ENCODE data around the gene SS18L1. TPM values are rescaled to one million over a fixed set of nuclear protein-coding genes. Genes with fewer than 3 reads are reported as not detected.

Gene SS18L1
- total and polyA plus RNA-seq, 2 experiments from 2014 or later: 6.5 to 32.6 TPM

DNA sequence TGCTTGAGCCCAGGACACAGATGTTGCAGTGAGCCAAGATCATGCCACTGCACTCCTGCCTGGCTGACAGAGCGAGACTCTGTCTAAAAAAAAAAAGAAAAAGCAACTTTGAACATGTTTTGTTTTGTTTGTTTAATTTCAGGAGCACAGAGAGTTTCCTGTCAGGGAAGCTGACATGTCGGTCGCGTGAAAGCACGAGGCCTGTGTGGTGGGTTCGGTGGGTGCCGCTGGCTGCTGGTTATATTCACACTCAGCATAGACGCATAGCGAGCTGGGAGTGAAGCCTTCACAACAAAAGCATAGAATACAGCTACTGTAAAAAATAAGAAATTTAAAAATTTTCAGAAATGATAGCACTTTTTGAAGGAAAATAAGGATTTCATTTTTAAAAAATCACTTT, 53.7 kb downstream of the SS18L1 start:
- Histone ChIP-seq H4K20me1 (replicated peaks; ENCODE audit: insufficient read depth) (no peaks in the 10 kb centered on the region), H3K4me2 (no peak overlapping the region), H3K27ac (ENCODE audit: low read depth) (no peak overlapping the region), H3K9me2 (ENCODE audit: insufficient read depth) (no peaks in the 10 kb centered on the region), H2AFZ (no peak overlapping the region), H3K4me3 (no peak overlapping the region), H3F3A (replicated peaks; ENCODE audit: low read depth) (no peaks in the 10 kb centered on the region), H3K36me3 (ENCODE audit: insufficient read depth) (no peaks in the 10 kb centered on the region; the same call in none of the 2 replicates), H3K79me2 (replicated peaks; ENCODE audit: insufficient read depth) (no peaks in the 10 kb centered on the region), H3K4me1 (ENCODE audit: insufficient read depth) (no peaks in the 10 kb centered on the region), H3K27me3 (ENCODE audit: insufficient read depth) (no peaks in the 10 kb centered on the region)
- no peak overlapping the region for H3K27ac Mint-ChIP-seq
- no peak overlapping the region for H3K4me3 Mint-ChIP-seq
- H3K27me3 Mint-ChIP-seq (ENCODE audit: insufficient read depth, low read depth, poor library complexity): peaks cover 4% of the 10 kb centered on the region
- H3K9me3 Mint-ChIP-seq: no peaks in the 10 kb centered on the region
- H3K36me3 Mint-ChIP-seq (ENCODE audit: low read depth): peaks cover 42% of the 10 kb centered on the region
- ATAC-seq (no peak), DNase-seq (ENCODE audit: low spot score) (no peak)
- no peaks in the 10 kb centered on the region for H3K4me1 Mint-ChIP-seq
- no peak for TF ChIP-seq CREB1 (CRISPR knock-in tag; IDR thresholded peaks at IDR 0.05; ENCODE audit: low read depth)
- TF ChIP-seq, protein P1, sequence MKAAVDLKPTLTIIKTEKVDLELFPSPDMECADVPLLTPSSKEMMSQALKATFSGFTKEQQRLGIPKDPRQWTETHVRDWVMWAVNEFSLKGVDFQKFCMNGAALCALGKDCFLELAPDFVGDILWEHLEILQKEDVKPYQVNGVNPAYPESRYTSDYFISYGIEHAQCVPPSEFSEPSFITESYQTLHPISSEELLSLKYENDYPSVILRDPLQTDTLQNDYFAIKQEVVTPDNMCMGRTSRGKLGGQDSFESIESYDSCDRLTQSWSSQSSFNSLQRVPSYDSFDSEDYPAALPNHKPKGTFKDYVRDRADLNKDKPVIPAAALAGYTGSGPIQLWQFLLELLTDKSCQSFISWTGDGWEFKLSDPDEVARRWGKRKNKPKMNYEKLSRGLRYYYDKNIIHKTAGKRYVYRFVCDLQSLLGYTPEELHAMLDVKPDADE (IDR thresholded peaks at IDR 0.05): no peak
- TF ChIP-seq ZNF114 (CRISPR knock-in tag; IDR thresholded peaks at IDR 0.05): no peak
- TF ChIP-seq NANOG (IDR thresholded peaks at IDR 0.05; ENCODE audit: borderline replicate concordance): no peak
- no peak for TF ChIP-seq STAT1 (IDR thresholded peaks at IDR 0.05; ENCODE audit: unreplicated experiment)
- no peak for TF ChIP-seq JUNB (IDR thresholded peaks at IDR 0.05; ENCODE audit: unreplicated experiment)
- TF ChIP-seq ZNF331 (CRISPR knock-in tag; IDR thresholded peaks at IDR 0.05; ENCODE audit: low read depth): no peak
- TF ChIP-seq, protein P2, sequence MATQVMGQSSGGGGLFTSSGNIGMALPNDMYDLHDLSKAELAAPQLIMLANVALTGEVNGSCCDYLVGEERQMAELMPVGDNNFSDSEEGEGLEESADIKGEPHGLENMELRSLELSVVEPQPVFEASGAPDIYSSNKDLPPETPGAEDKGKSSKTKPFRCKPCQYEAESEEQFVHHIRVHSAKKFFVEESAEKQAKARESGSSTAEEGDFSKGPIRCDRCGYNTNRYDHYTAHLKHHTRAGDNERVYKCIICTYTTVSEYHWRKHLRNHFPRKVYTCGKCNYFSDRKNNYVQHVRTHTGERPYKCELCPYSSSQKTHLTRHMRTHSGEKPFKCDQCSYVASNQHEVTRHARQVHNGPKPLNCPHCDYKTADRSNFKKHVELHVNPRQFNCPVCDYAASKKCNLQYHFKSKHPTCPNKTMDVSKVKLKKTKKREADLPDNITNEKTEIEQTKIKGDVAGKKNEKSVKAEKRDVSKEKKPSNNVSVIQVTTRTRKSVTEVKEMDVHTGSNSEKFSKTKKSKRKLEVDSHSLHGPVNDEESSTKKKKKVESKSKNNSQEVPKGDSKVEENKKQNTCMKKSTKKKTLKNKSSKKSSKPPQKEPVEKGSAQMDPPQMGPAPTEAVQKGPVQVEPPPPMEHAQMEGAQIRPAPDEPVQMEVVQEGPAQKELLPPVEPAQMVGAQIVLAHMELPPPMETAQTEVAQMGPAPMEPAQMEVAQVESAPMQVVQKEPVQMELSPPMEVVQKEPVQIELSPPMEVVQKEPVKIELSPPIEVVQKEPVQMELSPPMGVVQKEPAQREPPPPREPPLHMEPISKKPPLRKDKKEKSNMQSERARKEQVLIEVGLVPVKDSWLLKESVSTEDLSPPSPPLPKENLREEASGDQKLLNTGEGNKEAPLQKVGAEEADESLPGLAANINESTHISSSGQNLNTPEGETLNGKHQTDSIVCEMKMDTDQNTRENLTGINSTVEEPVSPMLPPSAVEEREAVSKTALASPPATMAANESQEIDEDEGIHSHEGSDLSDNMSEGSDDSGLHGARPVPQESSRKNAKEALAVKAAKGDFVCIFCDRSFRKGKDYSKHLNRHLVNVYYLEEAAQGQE (IDR thresholded peaks at IDR 0.05; ENCODE audit: unreplicated experiment): no peak
- no peak for TF ChIP-seq POLR2AphosphoS5 (IDR thresholded peaks at IDR 0.05; ENCODE audit: low read depth)

DNA sequence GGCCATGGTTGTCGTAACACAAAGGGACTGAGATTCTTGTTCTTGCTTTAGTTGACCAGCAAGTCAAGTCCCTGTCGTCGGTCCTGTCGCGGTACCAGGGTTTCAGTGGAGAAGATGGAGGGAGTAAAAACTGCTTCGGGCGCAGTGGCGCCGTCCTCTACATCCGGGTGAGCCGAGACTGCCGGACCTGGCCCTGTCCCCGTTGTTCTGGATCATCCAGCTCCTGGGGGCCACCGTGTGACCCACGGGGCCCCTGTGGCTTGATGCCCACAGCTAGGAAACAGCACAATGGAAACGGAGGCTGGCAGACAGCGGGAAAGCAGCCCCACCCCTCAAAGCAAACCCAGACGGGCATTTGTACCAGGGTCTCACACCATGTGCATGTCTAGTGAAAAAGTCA, 54.2 kb downstream of the SS18L1 start:
- H3K27me3 ChIP-seq (ENCODE audit: insufficient read depth): no peaks in the 10 kb centered on the region
- H3K27ac ChIP-seq (ENCODE audit: low read depth): no peak overlapping the region
- peaks cover 43% of the 10 kb centered on the region for H3K36me3 Mint-ChIP-seq (ENCODE audit: low read depth)
- ATAC-seq: no peak
- no peak for DNase-seq (ENCODE audit: low spot score)
- no peaks in the 10 kb centered on the region for H3K4me1 Mint-ChIP-seq
- no peak overlapping the region for H3K4me3 ChIP-seq
- H3K36me3 ChIP-seq (ENCODE audit: insufficient read depth): no peaks in the 10 kb centered on the region; the same call in none of the 2 replicates
- H3K4me2 ChIP-seq: no peak overlapping the region
- H3K9me3 Mint-ChIP-seq: no peaks in the 10 kb centered on the region
- H2AFZ ChIP-seq: no peak overlapping the region
- no peaks in the 10 kb centered on the region for H4K20me1 ChIP-seq (replicated peaks; ENCODE audit: insufficient read depth)
- no peaks in the 10 kb centered on the region for H3K79me2 ChIP-seq (replicated peaks; ENCODE audit: insufficient read depth)
- H3K4me3 Mint-ChIP-seq: no peak overlapping the region
- H3K9me2 ChIP-seq (ENCODE audit: insufficient read depth): no peaks in the 10 kb centered on the region
- H3F3A ChIP-seq (replicated peaks; ENCODE audit: low read depth): no peaks in the 10 kb centered on the region
- peaks cover 4% of the 10 kb centered on the region for H3K27me3 Mint-ChIP-seq (ENCODE audit: insufficient read depth, low read depth, poor library complexity)
- no peak overlapping the region for H3K27ac Mint-ChIP-seq
- H3K4me1 ChIP-seq (ENCODE audit: insufficient read depth): no peaks in the 10 kb centered on the region
- TF ChIP-seq, protein P3, sequence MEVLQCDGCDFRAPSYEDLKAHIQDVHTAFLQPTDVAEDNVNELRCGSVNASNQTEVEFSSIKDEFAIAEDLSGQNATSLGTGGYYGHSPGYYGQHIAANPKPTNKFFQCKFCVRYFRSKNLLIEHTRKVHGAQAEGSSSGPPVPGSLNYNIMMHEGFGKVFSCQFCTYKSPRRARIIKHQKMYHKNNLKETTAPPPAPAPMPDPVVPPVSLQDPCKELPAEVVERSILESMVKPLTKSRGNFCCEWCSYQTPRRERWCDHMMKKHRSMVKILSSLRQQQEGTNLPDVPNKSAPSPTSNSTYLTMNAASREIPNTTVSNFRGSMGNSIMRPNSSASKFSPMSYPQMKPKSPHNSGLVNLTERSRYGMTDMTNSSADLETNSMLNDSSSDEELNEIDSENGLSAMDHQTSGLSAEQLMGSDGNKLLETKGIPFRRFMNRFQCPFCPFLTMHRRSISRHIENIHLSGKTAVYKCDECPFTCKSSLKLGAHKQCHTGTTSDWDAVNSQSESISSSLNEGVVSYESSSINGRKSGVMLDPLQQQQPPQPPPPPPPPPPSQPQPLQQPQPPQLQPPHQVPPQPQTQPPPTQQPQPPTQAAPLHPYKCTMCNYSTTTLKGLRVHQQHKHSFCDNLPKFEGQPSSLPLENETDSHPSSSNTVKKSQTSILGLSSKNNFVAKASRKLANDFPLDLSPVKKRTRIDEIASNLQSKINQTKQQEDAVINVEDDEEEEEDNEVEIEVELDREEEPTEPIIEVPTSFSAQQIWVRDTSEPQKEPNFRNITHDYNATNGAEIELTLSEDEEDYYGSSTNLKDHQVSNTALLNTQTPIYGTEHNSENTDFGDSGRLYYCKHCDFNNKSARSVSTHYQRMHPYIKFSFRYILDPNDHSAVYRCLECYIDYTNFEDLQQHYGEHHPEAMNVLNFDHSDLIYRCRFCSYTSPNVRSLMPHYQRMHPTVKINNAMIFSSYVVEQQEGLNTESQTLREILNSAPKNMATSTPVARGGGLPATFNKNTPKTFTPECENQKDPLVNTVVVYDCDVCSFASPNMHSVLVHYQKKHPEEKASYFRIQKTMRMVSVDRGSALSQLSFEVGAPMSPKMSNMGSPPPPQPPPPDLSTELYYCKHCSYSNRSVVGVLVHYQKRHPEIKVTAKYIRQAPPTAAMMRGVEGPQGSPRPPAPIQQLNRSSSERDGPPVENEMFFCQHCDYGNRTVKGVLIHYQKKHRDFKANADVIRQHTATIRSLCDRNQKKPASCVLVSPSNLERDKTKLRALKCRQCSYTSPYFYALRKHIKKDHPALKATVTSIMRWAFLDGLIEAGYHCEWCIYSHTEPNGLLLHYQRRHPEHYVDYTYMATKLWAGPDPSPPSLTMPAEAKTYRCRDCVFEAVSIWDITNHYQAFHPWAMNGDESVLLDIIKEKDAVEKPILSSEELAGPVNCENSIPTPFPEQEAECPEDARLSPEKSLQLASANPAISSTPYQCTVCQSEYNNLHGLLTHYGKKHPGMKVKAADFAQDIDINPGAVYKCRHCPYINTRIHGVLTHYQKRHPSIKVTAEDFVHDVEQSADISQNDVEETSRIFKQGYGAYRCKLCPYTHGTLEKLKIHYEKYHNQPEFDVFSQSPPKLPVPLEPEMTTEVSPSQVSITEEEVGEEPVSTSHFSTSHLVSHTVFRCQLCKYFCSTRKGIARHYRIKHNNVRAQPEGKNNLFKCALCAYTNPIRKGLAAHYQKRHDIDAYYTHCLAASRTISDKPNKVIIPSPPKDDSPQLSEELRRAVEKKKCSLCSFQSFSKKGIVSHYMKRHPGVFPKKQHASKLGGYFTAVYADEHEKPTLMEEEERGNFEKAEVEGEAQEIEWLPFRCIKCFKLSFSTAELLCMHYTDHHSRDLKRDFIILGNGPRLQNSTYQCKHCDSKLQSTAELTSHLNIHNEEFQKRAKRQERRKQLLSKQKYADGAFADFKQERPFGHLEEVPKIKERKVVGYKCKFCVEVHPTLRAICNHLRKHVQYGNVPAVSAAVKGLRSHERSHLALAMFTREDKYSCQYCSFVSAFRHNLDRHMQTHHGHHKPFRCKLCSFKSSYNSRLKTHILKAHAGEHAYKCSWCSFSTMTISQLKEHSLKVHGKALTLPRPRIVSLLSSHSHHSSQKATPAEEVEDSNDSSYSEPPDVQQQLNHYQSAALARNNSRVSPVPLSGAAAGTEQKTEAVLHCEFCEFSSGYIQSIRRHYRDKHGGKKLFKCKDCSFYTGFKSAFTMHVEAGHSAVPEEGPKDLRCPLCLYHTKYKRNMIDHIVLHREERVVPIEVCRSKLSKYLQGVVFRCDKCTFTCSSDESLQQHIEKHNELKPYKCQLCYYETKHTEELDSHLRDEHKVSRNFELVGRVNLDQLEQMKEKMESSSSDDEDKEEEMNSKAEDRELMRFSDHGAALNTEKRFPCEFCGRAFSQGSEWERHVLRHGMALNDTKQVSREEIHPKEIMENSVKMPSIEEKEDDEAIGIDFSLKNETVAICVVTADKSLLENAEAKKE (CRISPR knock-in tag; IDR thresholded peaks at IDR 0.05): no peak
- no peak for TF ChIP-seq CREB1 (CRISPR knock-in tag; IDR thresholded peaks at IDR 0.05; ENCODE audit: low read depth)
- TF ChIP-seq, protein P1 (IDR thresholded peaks at IDR 0.05): no peak
- TF ChIP-seq JUNB (IDR thresholded peaks at IDR 0.05; ENCODE audit: unreplicated experiment): no peak
- no peak for TF ChIP-seq POLR2AphosphoS5 (IDR thresholded peaks at IDR 0.05; ENCODE audit: low read depth)
- TF ChIP-seq NANOG (IDR thresholded peaks at IDR 0.05; ENCODE audit: borderline replicate concordance): no peak
